Activated effector memory CD4-positive, alpha-beta T cell treated with Interleukin-2 at 50 U/mL for 16 hours (primary cell): ENCODE measurements around the gene PLCD3.

Experiments
- DNase-seq: peaks from one replicate; pipeline ENCODE4 v3.0.0-alpha.2; 2020

The PLCD3 gene

GRCh38 chr17:45098869-45099616, 33.3 kb downstream of the PLCD3 start:
- peak; percentile 46 for DNase-seq

GRCh38 chr17:45098081-45098868, 34.0 kb downstream of the PLCD3 start:
- no peak for DNase-seq

- no peak for DNase-seq
These were observed 35.4 kb downstream of the PLCD3 start for GRCh38 chr17:45096926-45097325.

GRCh38 chr17:45096141-45096540, 36.2 kb downstream of the PLCD3 start:
- no peak for DNase-seq

GRCh38 chr17:45093444-45094110, 38.7 kb downstream of the PLCD3 start:
- no peak for DNase-seq

GRCh38 chr17:45092911-45093430, 39.3 kb downstream of the PLCD3 start:
- DNase-seq = no peak

- DNase-seq = no peak
These were observed 40.4 kb downstream of the PLCD3 start for GRCh38 chr17:45091778-45092425.

GRCh38 chr17:45090711-45091110, 41.6 kb downstream of the PLCD3 start:
- DNase-seq = no peak

GRCh38 chr17:45088741-45089140, 43.6 kb downstream of the PLCD3 start:
- no peak for DNase-seq

- DNase-seq = no peak
These were observed 44.3 kb downstream of the PLCD3 start for GRCh38 chr17:45087978-45088377.

- no peak for DNase-seq
These were observed 44.8 kb downstream of the PLCD3 start for GRCh38 chr17:45087504-45087975.

- no peak for DNase-seq
These were observed 45.3 kb downstream of the PLCD3 start for GRCh38 chr17:45086865-45087503.

- DNase-seq = no peak
These were observed 45.9 kb downstream of the PLCD3 start for GRCh38 chr17:45086391-45086790.

- DNase-seq = no peak
These were observed 51.1 kb downstream of the PLCD3 start for GRCh38 chr17:45081047-45081703.

- DNase-seq = no peak
These were observed 54.7 kb downstream of the PLCD3 start for GRCh38 chr17:45077643-45078042.

GRCh38 chr17:45073414-45074070, 58.8 kb downstream of the PLCD3 start:
- DNase-seq = no peak

GRCh38 chr17:45070809-45071208, 61.5 kb downstream of the PLCD3 start:
- DNase-seq = no peak

GRCh38 chr17:45070001-45070400, 62.3 kb downstream of the PLCD3 start:
- no peak for DNase-seq

GRCh38 chr17:45067637-45068036, 64.7 kb downstream of the PLCD3 start:
- no peak for DNase-seq

- no peak for DNase-seq
These were observed 69.1 kb downstream of the PLCD3 start for GRCh38 chr17:45063198-45063597.

GRCh38 chr17:45061606-45062205, 70.6 kb downstream of the PLCD3 start:
- DNase-seq = no peak
